GM19372 (cell line): ENCODE results near the gene HDAC4.
"Not testable (repeated sequence)": the region's sequence is repeated elsewhere in the genome, so short reads cannot be mapped to it uniquely, and the experiment has no call there.

Source experiments
- ATAC-seq: cut with Tn5 transposase; IDR thresholded peaks from one replicate; pipeline ENCODE4 v1.9.1; 2021; ENCODE audit warnings: mild to moderate bottlenecking, low read depth, moderate library complexity; ENCODE audit not compliant: unreplicated experiment

HDAC4 gene

GRCh38 chr2:239049421-239050251 lies 351.2 kb downstream of the HDAC4 start:
- no peak for ATAC-seq

DNA sequence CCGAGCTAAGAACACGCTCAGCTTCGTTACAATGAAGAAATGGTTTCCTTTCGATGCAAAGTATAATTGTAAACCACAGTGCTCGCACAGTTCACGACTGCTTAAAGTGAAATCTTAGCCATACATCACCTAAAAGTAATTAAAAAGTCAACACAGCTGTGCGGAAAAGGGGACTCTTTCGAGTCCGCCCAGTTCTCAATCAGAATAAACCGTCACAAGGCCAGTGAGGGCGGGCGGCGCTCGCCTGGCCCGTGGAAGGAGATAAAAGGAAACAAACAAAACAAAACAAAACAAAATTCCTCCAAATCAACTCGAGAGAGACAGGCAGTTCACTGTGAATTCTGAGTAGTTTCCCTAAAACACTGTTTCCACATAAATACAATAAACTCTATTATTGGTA lies 352.1 kb downstream of the HDAC4 start:
- ATAC-seq, result no peak

GRCh38 chr2:239047861-239048260 lies 353.0 kb downstream of the HDAC4 start:
- ATAC-seq, result no peak

- no peak for ATAC-seq
Observed at GRCh38 chr2:239047420-239047819, 353.4 kb downstream of the HDAC4 start.

DNA sequence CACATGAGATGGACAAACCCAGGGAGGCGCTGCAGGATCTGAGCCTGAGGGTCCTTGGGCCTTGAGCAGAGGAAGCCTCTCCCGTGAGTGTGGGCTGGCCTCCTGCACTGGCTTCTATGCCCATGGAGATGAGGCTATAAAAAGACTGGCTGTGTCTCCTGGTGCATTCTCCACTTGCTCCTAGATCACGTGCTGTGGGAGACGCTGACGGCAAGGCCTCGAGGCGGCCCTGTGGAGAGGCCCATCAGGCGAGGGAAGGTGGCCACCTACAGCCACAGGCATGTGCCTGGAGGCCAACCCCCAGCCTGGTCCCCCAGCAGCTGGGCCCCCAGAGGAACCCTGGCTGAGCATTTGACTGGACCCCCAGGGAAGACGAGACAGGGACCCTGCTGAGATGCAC lies 354.0 kb downstream of the HDAC4 start:
- no peak for ATAC-seq

GRCh38 chr2:239044336-239044735 lies 356.5 kb downstream of the HDAC4 start:
- ATAC-seq, result no peak

- no peak for ATAC-seq
Observed at GRCh38 chr2:239043326-239043725, 357.5 kb downstream of the HDAC4 start.

- ATAC-seq, result no peak
Observed at GRCh38 chr2:239042551-239043320, 358.1 kb downstream of the HDAC4 start.

GRCh38 chr2:239042046-239042445 lies 358.8 kb downstream of the HDAC4 start:
- no peak for ATAC-seq

DNA sequence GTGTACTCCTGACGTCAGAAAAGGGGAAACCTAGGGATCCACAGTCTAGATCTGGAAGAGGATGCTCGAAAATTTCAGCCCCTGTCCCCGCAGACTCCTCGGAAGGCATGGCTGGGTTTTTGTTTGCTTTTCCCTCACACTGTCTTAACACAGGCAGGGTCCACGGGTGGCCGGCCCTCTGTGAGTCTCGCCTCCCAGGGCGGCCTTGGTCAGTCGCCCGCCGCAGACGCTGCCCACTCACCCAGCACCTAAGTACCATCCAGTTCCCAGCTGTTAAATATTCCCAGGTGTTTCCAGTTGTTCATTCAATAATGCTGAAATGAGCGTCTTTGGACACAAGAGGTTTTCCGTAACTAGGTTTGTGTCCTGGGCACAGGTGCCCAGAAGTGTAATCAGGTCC lies 359.8 kb downstream of the HDAC4 start:
- ATAC-seq, result no peak

DNA sequence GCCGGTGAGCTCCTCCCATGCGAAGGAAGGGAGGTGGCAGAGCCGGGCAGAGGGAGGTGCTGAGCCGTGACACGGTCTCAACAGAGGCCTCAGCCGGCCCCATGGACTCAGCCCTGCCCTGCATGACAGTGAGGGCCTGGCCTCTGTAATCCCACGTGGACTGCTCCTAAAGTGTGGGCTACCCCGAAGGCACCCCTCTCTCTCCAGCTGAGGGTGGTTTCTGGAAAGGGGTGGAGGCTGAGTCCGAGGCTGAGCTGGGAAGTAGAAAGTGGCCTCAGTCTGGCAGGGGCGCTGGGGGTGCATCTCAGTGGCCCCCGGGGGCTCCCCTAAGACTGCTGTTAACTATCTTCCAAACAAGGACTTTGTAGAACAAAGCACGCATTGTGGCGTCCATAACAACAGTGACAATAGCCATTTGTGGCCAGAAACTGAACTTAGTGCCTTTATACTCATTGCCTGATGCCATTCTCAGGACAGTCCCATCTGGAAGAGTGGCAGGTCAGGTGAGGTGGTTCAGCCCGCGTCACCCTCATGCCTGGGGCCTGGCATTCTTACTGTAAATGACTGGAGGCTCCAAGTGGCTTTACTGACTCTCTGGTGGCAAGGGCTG lies 360.6 kb downstream of the HDAC4 start:
- no peak for ATAC-seq

- no peak for ATAC-seq
Observed at GRCh38 chr2:239039479-239039861, 361.4 kb downstream of the HDAC4 start.

DNA sequence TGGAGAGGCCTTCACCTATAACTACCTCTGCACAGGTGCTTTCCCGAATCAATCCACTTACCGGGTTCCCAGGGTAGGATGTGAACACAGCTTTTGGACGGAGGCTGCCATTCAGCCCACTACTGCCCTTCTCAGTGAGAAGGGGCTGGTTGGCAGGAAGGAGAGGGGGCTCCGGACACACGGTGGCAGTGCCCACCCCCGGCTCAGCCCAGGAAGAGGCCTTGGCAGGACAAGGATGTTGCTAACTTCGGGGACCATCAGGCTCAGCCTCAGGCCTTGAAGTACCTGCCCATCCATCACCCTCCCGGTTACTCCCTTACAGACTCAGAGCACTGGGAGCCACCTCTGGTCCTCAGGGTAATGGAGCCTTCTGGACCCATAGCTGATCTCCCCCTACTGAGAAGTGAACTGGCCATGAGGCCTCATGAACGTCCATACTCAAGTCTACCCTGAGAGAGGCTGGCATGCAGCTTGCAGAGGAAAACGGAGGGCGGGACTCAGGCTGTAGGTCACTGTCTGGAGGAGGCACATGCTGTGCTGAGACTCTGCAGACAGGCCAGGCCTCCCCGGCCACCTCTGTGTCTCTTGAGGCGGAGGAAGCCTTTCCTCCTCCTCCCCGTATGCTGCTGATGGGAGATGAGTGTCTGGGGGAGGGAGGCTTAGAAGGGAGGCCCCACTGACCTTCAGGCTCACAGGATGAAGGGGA lies 361.9 kb downstream of the HDAC4 start:
- no peak for ATAC-seq

GRCh38 chr2:239038284-239038683 lies 362.5 kb downstream of the HDAC4 start:
- not testable (repeated sequence) for ATAC-seq

GRCh38 chr2:239037559-239037910 lies 363.3 kb downstream of the HDAC4 start:
- ATAC-seq, result no peak

DNA sequence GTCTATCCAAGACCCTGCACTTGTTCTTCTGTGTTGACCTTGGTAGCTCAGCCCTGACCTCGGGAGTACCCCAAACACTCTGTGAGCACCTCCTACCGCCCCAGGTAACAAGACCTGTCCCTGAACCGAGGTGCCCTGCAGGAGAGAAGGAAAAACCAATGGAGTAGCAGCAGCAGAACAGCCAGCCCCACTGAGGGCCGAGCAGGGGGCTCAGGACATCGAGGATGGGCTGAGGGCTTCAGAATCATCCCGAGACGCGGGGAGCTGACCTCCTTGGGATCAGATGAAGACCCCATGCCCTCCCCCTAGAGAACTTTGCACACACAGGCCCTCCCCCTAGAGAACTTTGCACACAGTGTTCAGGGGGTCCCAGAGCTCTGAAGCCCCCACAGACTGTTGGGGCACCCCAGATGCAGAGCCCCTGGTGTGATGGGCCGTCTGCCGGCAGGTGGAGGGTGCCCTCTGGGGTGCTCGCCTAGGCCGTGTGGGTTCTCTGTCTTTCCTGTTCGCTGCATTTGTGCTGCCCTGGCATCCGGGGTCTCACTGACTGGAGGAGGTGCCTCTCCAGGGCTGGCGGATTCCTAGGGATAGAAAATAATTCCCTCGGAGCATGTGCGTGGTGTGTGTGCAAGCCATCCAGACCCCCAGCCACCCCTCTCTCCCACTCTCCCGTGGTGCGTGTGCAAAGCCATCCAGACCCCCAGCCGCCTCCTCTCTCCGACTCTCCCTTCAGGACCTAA lies 363.8 kb downstream of the HDAC4 start:
- ATAC-seq, result no peak

- no peak for ATAC-seq
Observed at GRCh38 chr2:239035997-239036731, 364.7 kb downstream of the HDAC4 start.

- ATAC-seq, result no peak
Observed at GRCh38 chr2:239035361-239035814, 365.4 kb downstream of the HDAC4 start.

- ATAC-seq, result no peak
Observed at GRCh38 chr2:239034561-239035341, 366.1 kb downstream of the HDAC4 start.
